HG03139 (cell line): ENCODE data around the gene STX19.
A peak's percentile ranks its signal among the peaks of the same experiment; 100 is the strongest.
"Not testable (repeated sequence)": the region's sequence is repeated elsewhere in the genome, so short reads cannot be mapped to it uniquely, and the experiment has no call there.

Experiments used
- ATAC-seq: cut with Tn5 transposase; IDR thresholded peaks from one replicate; pipeline ENCODE4 v1.9.1; 2021; ENCODE audit not compliant: unreplicated experiment

The STX19 gene

DNA sequence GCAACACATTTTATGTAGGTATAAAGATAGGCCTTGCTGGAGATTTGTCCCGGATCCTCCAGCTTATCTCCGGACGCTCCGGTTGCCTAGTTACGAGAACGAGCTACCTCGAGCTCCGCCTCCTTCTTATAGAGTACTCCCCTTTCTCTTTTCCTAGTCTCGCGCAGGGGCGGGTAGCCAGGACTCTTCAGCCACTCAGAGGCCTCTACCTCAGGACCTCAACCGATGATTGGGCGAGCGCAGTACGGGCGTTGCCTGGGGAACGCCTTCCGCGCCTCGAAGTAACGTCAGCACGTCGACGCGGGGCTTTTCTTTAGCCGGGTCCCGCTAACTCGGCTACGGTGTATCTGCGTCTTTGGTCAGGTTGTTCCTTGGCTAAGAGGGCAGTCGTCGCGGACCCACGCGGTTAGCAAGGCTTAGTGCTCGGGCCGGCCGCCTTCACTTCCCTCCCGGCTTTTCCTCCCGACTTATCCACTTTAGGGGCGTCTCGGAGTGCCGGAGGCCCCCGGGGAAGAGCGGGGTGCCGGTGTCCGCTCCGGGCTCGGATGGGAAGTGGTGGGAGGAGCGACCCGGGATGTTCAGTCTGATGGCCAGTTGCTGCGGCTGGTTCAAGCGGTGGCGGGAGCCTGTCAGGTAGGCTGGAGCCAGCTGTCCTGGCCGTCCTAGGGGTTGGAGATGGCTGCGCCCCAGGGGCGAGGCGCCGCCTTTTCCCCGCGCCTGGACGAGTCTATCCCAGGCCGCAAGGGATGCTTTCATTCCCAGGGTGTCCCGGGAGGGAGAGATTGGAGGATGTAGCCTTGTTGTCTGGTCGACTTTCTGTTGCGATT lies 48.3 kb downstream of the STX19 start, which contains the start of gene ARL13B:
TSS of gene ARL13B (plus strand) at position 306 of the 827 bp plus-strand sequence. CDS start at position 575, 269 bp downstream.
- peak; percentile 100 for ATAC-seq

DNA sequence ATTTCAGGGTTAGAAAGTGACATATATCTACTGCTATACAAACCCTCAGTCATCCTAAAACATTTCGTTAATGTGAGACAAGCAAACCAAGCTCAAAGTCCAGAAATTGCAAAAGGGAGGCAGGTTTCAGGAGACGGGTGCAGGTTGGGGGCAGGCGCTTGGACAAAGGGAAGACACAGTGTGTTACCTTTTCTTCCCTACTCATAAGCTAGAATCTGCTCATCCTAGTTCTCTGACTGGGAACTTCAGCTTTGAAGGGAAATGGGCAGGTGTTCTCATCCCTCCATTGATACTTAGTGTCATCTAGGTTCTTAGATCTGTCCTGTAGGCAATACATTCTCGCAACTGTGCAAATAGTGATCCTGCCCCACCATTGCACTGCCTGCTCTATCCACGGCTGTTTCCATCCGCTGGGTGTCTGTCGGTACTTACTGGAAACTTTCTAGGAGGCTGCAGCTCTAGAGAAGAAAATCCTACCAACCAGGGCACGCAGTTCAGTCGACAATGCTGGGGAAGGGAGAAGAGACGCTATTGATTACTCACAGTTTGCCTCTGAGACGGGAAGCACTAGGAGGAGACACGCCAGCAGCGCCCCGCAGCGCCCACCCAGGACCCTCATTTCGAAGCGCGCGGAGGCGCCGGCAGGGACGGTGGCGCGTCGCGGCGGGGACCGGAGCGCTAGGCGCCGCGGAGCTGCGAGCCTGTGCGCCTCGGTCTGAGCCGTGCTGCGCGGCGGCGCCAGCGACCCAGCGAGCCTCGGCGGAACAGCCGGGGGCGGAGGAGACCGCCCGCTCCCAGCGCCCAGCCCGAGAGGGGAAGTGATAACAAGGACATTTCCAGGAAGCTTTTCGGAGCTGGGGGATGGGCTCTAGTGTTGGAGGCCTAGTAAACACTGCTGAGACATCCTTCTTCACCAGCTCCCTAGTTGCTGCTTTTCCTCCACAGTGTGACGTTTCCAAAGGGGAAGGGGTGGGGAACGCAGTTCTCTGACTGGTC lies 55.0 kb downstream of the STX19 start, which contains the start of gene PROS1:
TSS of gene PROS1 (minus strand) at position 766 of the 996 bp plus-strand sequence. CDS start at position 619, 147 bp downstream.
- peak; percentile 82 for ATAC-seq

DNA sequence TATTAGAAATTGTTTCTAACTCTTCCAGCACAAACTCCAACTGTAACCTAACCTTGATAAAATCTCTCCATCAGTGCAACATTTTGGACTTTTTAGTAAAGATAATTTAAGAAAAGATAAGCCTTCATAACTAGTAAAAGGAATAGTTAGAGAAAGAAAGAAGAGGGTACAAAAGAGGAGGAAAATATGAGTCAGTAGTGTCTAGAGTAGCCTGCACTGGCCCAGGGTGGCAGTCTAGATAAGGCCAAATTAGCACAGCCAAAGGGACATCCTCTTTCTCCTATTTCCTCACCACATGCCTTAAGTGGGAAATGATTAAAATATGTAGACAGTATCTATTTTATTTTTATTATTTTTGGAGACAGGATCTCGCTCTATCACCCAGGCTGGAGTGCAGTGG lies 58.4 kb downstream of the STX19 start:
- ATAC-seq: no peak

DNA sequence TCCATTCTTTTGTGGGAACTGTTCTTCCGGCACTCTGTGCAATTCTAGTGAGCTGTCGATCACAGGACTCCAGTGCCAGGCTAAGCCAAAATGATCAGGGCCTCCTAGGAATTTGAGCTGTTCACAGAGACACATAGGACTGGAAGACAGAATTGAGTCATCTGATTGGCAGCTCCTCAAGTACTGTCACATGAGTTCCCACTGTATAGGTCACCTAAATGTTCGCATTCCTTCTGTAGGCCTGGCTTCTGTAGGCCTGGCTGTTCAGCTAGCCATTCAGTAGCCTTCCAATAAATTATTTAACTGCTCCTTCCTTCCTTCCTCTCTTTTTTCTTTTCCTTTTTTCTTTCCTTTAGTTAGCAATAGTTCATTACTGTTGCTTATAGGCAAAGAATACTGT lies 59.0 kb downstream of the STX19 start:
- no peak for ATAC-seq

DNA sequence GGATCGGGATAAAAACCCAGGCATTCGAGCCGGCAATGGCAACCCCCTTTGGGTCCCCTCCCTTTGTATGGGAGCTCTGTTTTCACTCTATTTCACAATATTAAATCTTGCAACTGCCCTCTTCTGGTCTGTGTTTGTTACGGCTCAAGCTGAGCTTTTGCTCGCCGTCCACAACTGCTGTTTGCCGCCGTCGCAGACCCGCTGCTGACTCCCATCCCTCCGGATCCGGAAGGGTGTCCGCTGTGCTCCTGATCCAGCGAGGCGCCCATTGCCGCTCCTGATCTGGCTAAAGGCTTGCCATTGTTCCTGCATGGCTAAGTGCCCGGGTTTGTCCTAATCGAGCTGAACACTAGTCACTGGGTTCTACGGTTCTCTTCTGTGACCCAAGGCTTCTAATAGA lies 63.3 kb downstream of the STX19 start:
- not testable (repeated sequence) for ATAC-seq
